DND-41 (cell line): ENCODE results near the gene TTLL5.

Experiments used
- ATAC-seq: fragments of 200-7000 bp; cut with Tn5 transposase; 3 replicates; pipeline ENCODE4 v1.9.1; 2021; ENCODE audit warnings: low read depth; ENCODE audit not compliant: insufficient read depth
- DNase-seq: peaks from one replicate; pipeline ENCODE4 v3.0.0-alpha.2; 2020
- H2AFZ ChIP-seq: 2 replicates; pipeline ENCODE4 v1.6.0; 2012; ENCODE audit warnings: low read depth, low read length
- H3K27ac ChIP-seq: 2 replicates; pipeline ENCODE4 v1.5.1; 2012; ENCODE audit warnings: low read length, inconsistent platforms
- H3K27me3 ChIP-seq: fragments of 200-600 bp; sonication (generic); 2 replicates; pipeline ENCODE4 v1.6.0; 2012; ENCODE audit warnings: low read length, mild to moderate bottlenecking, inconsistent platforms; ENCODE audit not compliant: insufficient read depth, poor library complexity
- H3K36me3 ChIP-seq: 2 replicates; pipeline ENCODE4 v1.5.1; 2012; ENCODE audit warnings: low read length, inconsistent platforms; ENCODE audit not compliant: insufficient read depth
- H3K4me1 ChIP-seq: 2 replicates; pipeline ENCODE4 v1.5.1; 2012; ENCODE audit warnings: mild to moderate bottlenecking, low read length; ENCODE audit not compliant: insufficient read depth
- H3K4me2 ChIP-seq: 2 replicates; pipeline ENCODE4 v1.6.0; 2012; ENCODE audit warnings: mild to moderate bottlenecking, moderate library complexity, low read length, inconsistent platforms; ENCODE audit not compliant: insufficient read depth
- H3K4me3 ChIP-seq, 2 experiments: fragments of 200-600 bp in 1 of 2; shearing (Covaris generic) in 1 of 2; 2 replicates each; pipeline ENCODE4 v1.5.1; 2012 to 2016; ENCODE audit warnings: inconsistent platforms in 2 of 2, low read length in 2 of 2, mild to moderate bottlenecking in 2 of 2, low read depth in 1 of 2, moderate library complexity in 1 of 2
- H3K79me2 ChIP-seq: 2 replicates; pipeline ENCODE4 v1.6.0; 2012; ENCODE audit warnings: low read length, inconsistent platforms; ENCODE audit not compliant: insufficient read depth
- H3K9ac ChIP-seq: 2 replicates; pipeline ENCODE4 v1.6.0; 2012; ENCODE audit warnings: low read depth, mild to moderate bottlenecking, inconsistent platforms, low read length, moderate library complexity
- H3K9me3 ChIP-seq: 2 replicates; pipeline ENCODE4 v1.5.1; 2012; ENCODE audit warnings: low read length, moderate library complexity, mild to moderate bottlenecking, inconsistent platforms; ENCODE audit not compliant: insufficient read depth, severe bottlenecking
- H4K20me1 ChIP-seq: 2 replicates; pipeline ENCODE4 v1.6.0; 2012; ENCODE audit warnings: low read length; ENCODE audit not compliant: insufficient read depth
- CTCF ChIP-seq: IDR thresholded peaks from 2 replicates; pipeline ENCODE4 v1.5.1; 2012; ENCODE audit warnings: borderline replicate concordance, low read length, moderate library complexity, mild to moderate bottlenecking; ENCODE audit not compliant: poor library complexity, severe bottlenecking; ENCODE audit errors: extremely low read depth
- EZH2 ChIP-seq: IDR thresholded peaks from 3 replicates; pipeline ENCODE4 v1.6.1; 2012; ENCODE audit warnings: borderline replicate concordance, low read depth, mild to moderate bottlenecking, moderate library complexity, low read length, inconsistent platforms; ENCODE audit not compliant: severe bottlenecking

TTLL5 gene

GRCh38 chr14:75736845-75737485 lies 75.9 kb downstream of the TTLL5 start:
- Histone ChIP-seq H2AFZ (no peak overlapping the region), H4K20me1 (no peaks in the 10 kb centered on the region), H3K4me2 (no peak overlapping the region), H3K27me3 (no peaks in the 10 kb centered on the region), H3K9ac (no peak overlapping the region), H3K79me2 (no peaks in the 10 kb centered on the region), H3K9me3 (no peaks in the 10 kb centered on the region), H3K27ac (no peak overlapping the region), H3K36me3 (peaks cover 48% of the 10 kb centered on the region), H3K4me3 (no peak overlapping the region), H3K4me1 (no peaks in the 10 kb centered on the region)
- no peak for ATAC-seq
- no peak for DNase-seq
- TF ChIP-seq EZH2 (no peak), CTCF (no peak)

GRCh38 chr14:75738192-75738591 lies 77.1 kb downstream of the TTLL5 start:
- no peak overlapping the region for H3K4me2 ChIP-seq

GRCh38 chr14:75742867-75743266 lies 81.8 kb downstream of the TTLL5 start:
- TF ChIP-seq CTCF (no peak), EZH2 (no peak)
- Histone ChIP-seq H3K4me3 (no peak overlapping the region), H3K27me3 (no peaks in the 10 kb centered on the region), H4K20me1 (no peaks in the 10 kb centered on the region), H2AFZ (no peak overlapping the region), H3K9ac (no peak overlapping the region), H3K27ac (no peak overlapping the region), H3K79me2 (no peaks in the 10 kb centered on the region), H3K36me3 (peaks cover 53% of the 10 kb centered on the region), H3K4me2 (no peak overlapping the region), H3K4me1 (no peaks in the 10 kb centered on the region), H3K9me3 (peaks cover 9% of the 10 kb centered on the region)
- no peak for ATAC-seq
- no peak for DNase-seq

More at GRCh38 chr14:75738192-75738591, 77.1 kb downstream of the TTLL5 start:
- H3K9ac ChIP-seq = no peak overlapping the region
- H3K79me2 ChIP-seq = no peaks in the 10 kb centered on the region
- DNase-seq = no peak
- H3K27me3 ChIP-seq = no peaks in the 10 kb centered on the region
- no peak overlapping the region for H3K4me3 ChIP-seq
- no peak overlapping the region for H2AFZ ChIP-seq
- no peaks in the 10 kb centered on the region for H3K9me3 ChIP-seq
- H3K4me1 ChIP-seq = no peaks in the 10 kb centered on the region
- no peak for TF ChIP-seq CTCF
- no peak for TF ChIP-seq EZH2
- H4K20me1 ChIP-seq = no peaks in the 10 kb centered on the region
- H3K36me3 ChIP-seq = peaks cover 45% of the 10 kb centered on the region
- no peak overlapping the region for H3K27ac ChIP-seq
- no peak for ATAC-seq

- Histone ChIP-seq H3K27ac (no peak overlapping the region), H2AFZ (no peak overlapping the region), H3K27me3 (no peaks in the 10 kb centered on the region), H3K4me1 (no peaks in the 10 kb centered on the region), H3K9me3 (peaks cover 9% of the 10 kb centered on the region), H3K4me2 (no peak overlapping the region), H3K4me3 (no peak overlapping the region), H3K9ac (no peak overlapping the region), H3K79me2 (no peaks in the 10 kb centered on the region), H4K20me1 (no peaks in the 10 kb centered on the region), H3K36me3 (peaks cover 64% of the 10 kb centered on the region)
- no peak for TF ChIP-seq EZH2
- TF ChIP-seq CTCF = no peak
- DNase-seq = no peak
- no peak for ATAC-seq
Observed at GRCh38 chr14:75747899-75748298, 86.9 kb downstream of the TTLL5 start.
